ENCODE results near the gene RNU4-1.

- TF ChIP-seq POLR2A (IDR thresholded peaks at IDR 0.05) = no peak
- TF ChIP-seq CTCF (IDR thresholded peaks at IDR 0.05) = peak in 1 of 7 experiments; percentile 8
- no peak for TF ChIP-seq EP300 (IDR thresholded peaks at IDR 0.05)
- peak; percentile 27 to 50 (median 43) for TF ChIP-seq POLR2AphosphoS5 (IDR thresholded peaks at IDR 0.05)
Observed at GRCh38 chr12:120257041-120257821, 35.8 kb downstream of the RNU4-1 start.
